PC-3 (cell line): ENCODE measurements around the gene BATF. TPM values are rescaled to one million over a fixed set of nuclear protein-coding genes. Genes with fewer than 3 reads are reported as not detected.

Experiments used
- ATAC-seq: fragments of 200-7000 bp; cut with Tn5 transposase; 2 replicates; pipeline ENCODE4 v1.9.1; 2020; ENCODE audit warnings: mild to moderate bottlenecking, moderate library complexity
- BruUV-seq: library from RNA; stranded (reverse); fragments of 400-500 nt; replicated peaks from 2 replicates; lab custom pipeline; 2021; lab: Mats Ljungman, UMichigan
- CTCF ChIA-PET: fragments of 300-600 bp; sonication (Branson Sonifier 250); formaldehyde crosslinking; loops from one replicate; lab custom pipeline; 2022; ENCODE audit warnings: antibody characterized with exemption; lab: Charles Lee
- POLR2A ChIA-PET: fragments of 300-600 bp; sonication (Branson Sonifier 250); formaldehyde crosslinking; loops from one replicate; lab custom pipeline; 2022; ENCODE audit warnings: antibody characterized with exemption; ENCODE audit not compliant: unreplicated experiment; lab: Charles Lee
- DNase-seq: peaks from one replicate; pipeline ENCODE4 v3.0.0-alpha.2; 2015
- H2AFZ ChIP-seq: fragments of 300-600 bp; sonication (generic); 2 replicates; pipeline ENCODE4 v1.6.0; 2016; ENCODE audit warnings: antibody characterized with exemption, low read length
- H3F3A ChIP-seq: fragments of 300-600 bp; sonication (generic); one replicate; pipeline ENCODE4 v1.6.0; 2017; ENCODE audit warnings: antibody characterized with exemption, low read length, control low read depth, mild to moderate bottlenecking; ENCODE audit not compliant: unreplicated experiment
- H3K27ac ChIP-seq: fragments of 300-600 bp; sonication (generic); 2 replicates; pipeline ENCODE4 v1.5.1; 2016; ENCODE audit warnings: mild to moderate bottlenecking, low read length
- H3K27me3 ChIP-seq: fragments of 300-600 bp; sonication (generic); 2 replicates; pipeline ENCODE4 v1.6.1; 2016; ENCODE audit warnings: low read length, mixed read lengths
- H3K36me3 ChIP-seq: fragments of 300-600 bp; sonication (generic); 2 replicates; pipeline ENCODE4 v1.6.1; 2016; ENCODE audit warnings: low read depth, mixed run types, low read length, mixed read lengths
- H3K4me1 ChIP-seq: fragments of 300-600 bp; sonication (generic); 2 replicates; pipeline ENCODE4 v1.5.1; 2016; ENCODE audit warnings: low read length; ENCODE audit not compliant: insufficient read depth
- H3K4me2 ChIP-seq: fragments of 300-600 bp; sonication (generic); 2 replicates; pipeline ENCODE4 v1.6.0; 2016; ENCODE audit warnings: low read length
- H3K4me3 ChIP-seq: fragments of 300-600 bp; sonication (generic); 2 replicates; pipeline ENCODE4 v1.5.1; 2016; ENCODE audit warnings: mild to moderate bottlenecking, low read length, mixed read lengths
- H3K79me2 ChIP-seq: fragments of 300-600 bp; sonication (generic); 2 replicates; pipeline ENCODE4 v1.6.1; 2017; ENCODE audit warnings: low read length, mixed read lengths
- H3K9ac ChIP-seq: fragments of 300-600 bp; sonication (generic); 2 replicates; pipeline ENCODE4 v1.6.0; 2016; ENCODE audit warnings: mild to moderate bottlenecking, low read length
- H3K9me2 ChIP-seq: fragments of 300-600 bp; sonication (generic); replicated peaks from 2 replicates; pipeline ENCODE4 v1.6.1; 2016; ENCODE audit warnings: mixed run types, low read length, mixed read lengths
- H3K9me3 ChIP-seq: fragments of 300-600 bp; sonication (generic); 2 replicates; pipeline ENCODE4 v1.6.1; 2016; ENCODE audit warnings: low read length, mixed read lengths
- H4K20me1 ChIP-seq: fragments of 300-600 bp; sonication (generic); 2 replicates; pipeline ENCODE4 v1.6.1; 2016; ENCODE audit warnings: low read length, mixed read lengths
- CTCF ChIP-seq: fragments of 300-600 bp; sonication (generic); conservative IDR thresholded peaks from 2 replicates; pipeline ENCODE4 v1.5.1; 2017; ENCODE audit warnings: antibody characterized with exemption, low read depth, mild to moderate bottlenecking, low read length
- EZH2 ChIP-seq: fragments of 300-600 bp; sonication (generic); IDR thresholded peaks from one replicate; pipeline ENCODE4 v1.6.1; 2017; ENCODE audit warnings: antibody characterized with exemption, mild to moderate bottlenecking, low read length; ENCODE audit not compliant: unreplicated experiment
- EZH2phosphoT487 ChIP-seq: fragments of 300-600 bp; sonication (generic); IDR thresholded peaks from 2 replicates; pipeline ENCODE4 v1.6.1; 2018; ENCODE audit warnings: mild to moderate bottlenecking, antibody characterized with exemption, low read length, borderline replicate concordance
- intact Hi-C: fragments of 100-400 bp; cut with micrococcal nuclease; formaldehyde crosslinking; loops from 2 replicates; pipeline ENCODE4 v1.9.0; 2023
- total RNA-seq: library from RNA; depleted of rRNA; stranded (reverse); fragments of >200 nt; gene quantifications from 2 replicates; pipeline ENCODE4 v1.2.3, GENCODE V29; 2014

BATF gene
- total RNA-seq, 1 experiment from 2014 or later, result not detected

GRCh38 chr14:75566321-75566720, 44.1 kb downstream of the BATF start:
- peak overlapping the region; percentile 47; the same call in 1 of the 2 replicates for H3K4me2 ChIP-seq
- DNase-seq (peak; percentile 65), ATAC-seq (peak; percentile 64)
- no peaks in the 10 kb centered on the region for H3K36me3 ChIP-seq
- intact Hi-C loops, result no loop called here
- H4K20me1 ChIP-seq, result no peaks in the 10 kb centered on the region
- no peak overlapping the region for H3K27ac ChIP-seq
- H3K4me1 ChIP-seq, result peaks cover 11% of the 10 kb centered on the region
- H3K9me3 ChIP-seq, result no peaks in the 10 kb centered on the region
- POLR2A ChIA-PET, result no interaction called here
- H3F3A ChIP-seq, result no peaks in the 10 kb centered on the region
- no TSS peak for BruUV-seq
- H3K27me3 ChIP-seq, result no peaks in the 10 kb centered on the region
- TF ChIP-seq EZH2phosphoT487, result no peak
- peak; percentile 36 for TF ChIP-seq CTCF
- no peak for TF ChIP-seq EZH2
- no peak overlapping the region for H2AFZ ChIP-seq
- no peak overlapping the region for H3K9ac ChIP-seq
- CTCF ChIA-PET, result interaction anchor here (0.5 kb wide), 1 partner anchor 269 kb away, joined by 7 read pairs; no protein-coding TSS in a partner anchor
- no peaks in the 10 kb centered on the region for H3K79me2 ChIP-seq
- no peaks in the 10 kb centered on the region for H3K9me2 ChIP-seq
- H3K4me3 ChIP-seq, result no peak overlapping the region

GRCh38 chr14:75566752-75567151, 44.5 kb downstream of the BATF start:
- Histone ChIP-seq H3K27ac (no peak overlapping the region), H3K9ac (no peak overlapping the region), H3K9me2 (no peaks in the 10 kb centered on the region), H3K9me3 (no peaks in the 10 kb centered on the region), H3K36me3 (no peaks in the 10 kb centered on the region), H2AFZ (no peak overlapping the region), H3K27me3 (no peaks in the 10 kb centered on the region), H3K79me2 (no peaks in the 10 kb centered on the region), H3F3A (no peaks in the 10 kb centered on the region), H3K4me2 (no peak overlapping the region), H3K4me3 (no peak overlapping the region), H3K4me1 (peaks cover 11% of the 10 kb centered on the region), H4K20me1 (no peaks in the 10 kb centered on the region)
- BruUV-seq, result no TSS peak
- ATAC-seq (no peak), DNase-seq (no peak)
- intact Hi-C loops, result no loop called here
- CTCF ChIA-PET, result no interaction called here
- no peak for TF ChIP-seq CTCF
- TF ChIP-seq EZH2, result no peak
- no peak for TF ChIP-seq EZH2phosphoT487
- POLR2A ChIA-PET, result no interaction called here

- Histone ChIP-seq H4K20me1 (no peaks in the 10 kb centered on the region), H2AFZ (no peak overlapping the region), H3K4me3 (no peak overlapping the region), H3K27me3 (no peaks in the 10 kb centered on the region), H3K9ac (no peak overlapping the region), H3K4me2 (no peak overlapping the region), H3F3A (no peaks in the 10 kb centered on the region), H3K9me3 (no peaks in the 10 kb centered on the region), H3K36me3 (no peaks in the 10 kb centered on the region), H3K79me2 (no peaks in the 10 kb centered on the region), H3K4me1 (peaks cover 11% of the 10 kb centered on the region), H3K9me2 (no peaks in the 10 kb centered on the region), H3K27ac (no peak overlapping the region)
- no peak for DNase-seq
- no peak for TF ChIP-seq CTCF
- no peak for TF ChIP-seq EZH2
- TF ChIP-seq EZH2phosphoT487, result no peak
- CTCF ChIA-PET, result no interaction called here
- no peak for ATAC-seq
- intact Hi-C loops, result no loop called here
- no TSS peak for BruUV-seq
- POLR2A ChIA-PET, result no interaction called here
Observed at GRCh38 chr14:75568140-75568539, 45.9 kb downstream of the BATF start.
